Lung (tissue), 12 donors: ENCODE results near the gene CALHM5. TPM values are rescaled to one million over a fixed set of nuclear protein-coding genes. Genes with fewer than 3 reads are reported as not detected.

Experiments
- ATAC-seq: fragments of 200-7000 bp; cut with Tn5 transposase; one replicate; pipeline ENCODE4 v1.9.1; 2020; ENCODE audit warnings: moderate number of reproducible peaks; ENCODE audit not compliant: insufficient read depth, low FRiP score
- DNase-seq, 3 donors: peaks; one replicate each; pipeline ENCODE4 v3.0.0-alpha.2; 2013 to 2017
- H3K27ac ChIP-seq, 2 donors: one replicate each; pipeline ENCODE4 v1.5.1; 2013; ENCODE audit warnings: mild to moderate bottlenecking in 2 of 2, moderate library complexity in 2 of 2, control low read depth in 1 of 2, inconsistent platforms in 1 of 2, low read depth in 1 of 2, low read length in 1 of 2
- H3K27me3 ChIP-seq, 3 donors: one replicate each; pipeline ENCODE4 v1.5.1; 2013; ENCODE audit warnings: low read length in 2 of 3; ENCODE audit not compliant: control insufficient read depth in 3 of 3, insufficient read depth in 3 of 3
- H3K36me3 ChIP-seq, 4 donors: one replicate each; pipeline ENCODE4 v1.5.1; 2013; ENCODE audit warnings: low read length in 4 of 4, mild to moderate bottlenecking in 1 of 4, moderate library complexity in 1 of 4; ENCODE audit not compliant: control insufficient read depth in 4 of 4, insufficient read depth in 4 of 4
- H3K4me1 ChIP-seq, 5 donors: one replicate each; pipeline ENCODE4 v1.5.1; 2013; ENCODE audit warnings: low read length in 5 of 5, mild to moderate bottlenecking in 2 of 5, moderate library complexity in 1 of 5; ENCODE audit not compliant: control insufficient read depth in 5 of 5, insufficient read depth in 5 of 5
- H3K4me3 ChIP-seq: one replicate; pipeline ENCODE4 v1.5.1; 2013; ENCODE audit warnings: mild to moderate bottlenecking, control low read depth, moderate library complexity
- H3K9ac ChIP-seq, 2 donors: one replicate each; pipeline ENCODE4 v1.5.1; 2013; ENCODE audit warnings: low read length in 2 of 2, control low read depth in 1 of 2; ENCODE audit not compliant: insufficient read depth in 1 of 2
- H3K9me3 ChIP-seq, 4 donors: one replicate each; pipeline ENCODE4 v1.5.1; 2013; ENCODE audit warnings: low read length in 3 of 4, mild to moderate bottlenecking in 1 of 4, moderate library complexity in 1 of 4; ENCODE audit not compliant: control insufficient read depth in 4 of 4, insufficient read depth in 3 of 4
- WGBS, 2 donors: extraction: QIAGEN DNeasy Blood & Tissue Kit; methylation state at CpG; one replicate each; pipeline ENCODE4 v1.1.7; 2013; 5-methylcytosine and 5-hydroxymethylcytosine counted together
- polyA plus RNA-seq, 2 donors: library from polyadenylated mRNA; stranded (reverse); fragments of 200-250 nt; gene quantifications; one replicate each; pipeline ENCODE4 v1.2.1, GENCODE V29; 2013
- total RNA-seq, 2 donors: library from RNA; depleted of rRNA in 1 of 2; stranded (reverse); fragments of >200 nt in 1 of 2; gene quantifications; one replicate each; pipeline ENCODE4 v1.2.1, GENCODE V29; 2014 to 2021
- TF ChIP-seq, protein P1 (sequence below): IDR thresholded peaks from 2 replicates; pipeline ENCODE4 v1.5.1; 2012; ENCODE audit warnings: mild to moderate bottlenecking; ENCODE audit errors: control extremely low read depth, extremely low read depth
- donor health status: control.
- donor health status: control.
- donor health status: Bipolar disorder and iron deficiency.
- donor health status: healthy.
- donor health status: DM: yes; HTN: yes; CAD: no.

The CALHM5 gene
- total and polyA plus RNA-seq, 4 donors = 0.41 to 3.0 (median 1.0) TPM

DNA sequence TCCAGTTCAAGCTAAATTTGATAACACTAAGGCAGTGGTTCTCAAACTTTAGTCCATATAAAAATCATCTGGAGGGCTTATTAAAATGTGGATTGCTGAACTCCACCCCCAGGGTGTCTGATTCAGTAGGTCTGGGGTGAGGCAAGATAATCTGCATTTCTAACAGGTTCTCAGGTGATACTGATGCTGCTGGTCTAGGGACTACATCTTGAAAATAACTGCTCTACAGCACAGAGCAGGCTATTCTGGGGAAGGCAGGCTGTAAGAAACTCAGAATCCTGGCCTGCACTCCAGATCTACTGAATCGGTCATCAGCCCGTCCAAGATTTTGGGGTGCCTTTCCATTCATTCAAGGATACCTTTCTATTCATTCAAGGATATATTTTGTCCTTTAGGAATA, 11.5 kb downstream of the CALHM5 start:
- no peak overlapping the region for H3K27ac ChIP-seq
- TF ChIP-seq, protein P1, sequence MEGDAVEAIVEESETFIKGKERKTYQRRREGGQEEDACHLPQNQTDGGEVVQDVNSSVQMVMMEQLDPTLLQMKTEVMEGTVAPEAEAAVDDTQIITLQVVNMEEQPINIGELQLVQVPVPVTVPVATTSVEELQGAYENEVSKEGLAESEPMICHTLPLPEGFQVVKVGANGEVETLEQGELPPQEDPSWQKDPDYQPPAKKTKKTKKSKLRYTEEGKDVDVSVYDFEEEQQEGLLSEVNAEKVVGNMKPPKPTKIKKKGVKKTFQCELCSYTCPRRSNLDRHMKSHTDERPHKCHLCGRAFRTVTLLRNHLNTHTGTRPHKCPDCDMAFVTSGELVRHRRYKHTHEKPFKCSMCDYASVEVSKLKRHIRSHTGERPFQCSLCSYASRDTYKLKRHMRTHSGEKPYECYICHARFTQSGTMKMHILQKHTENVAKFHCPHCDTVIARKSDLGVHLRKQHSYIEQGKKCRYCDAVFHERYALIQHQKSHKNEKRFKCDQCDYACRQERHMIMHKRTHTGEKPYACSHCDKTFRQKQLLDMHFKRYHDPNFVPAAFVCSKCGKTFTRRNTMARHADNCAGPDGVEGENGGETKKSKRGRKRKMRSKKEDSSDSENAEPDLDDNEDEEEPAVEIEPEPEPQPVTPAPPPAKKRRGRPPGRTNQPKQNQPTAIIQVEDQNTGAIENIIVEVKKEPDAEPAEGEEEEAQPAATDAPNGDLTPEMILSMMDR = no peak
- H3K27me3 ChIP-seq = no peaks in the 10 kb centered on the region
- WGBS, 2 donors = 91 to 97% methylated on average over 2 of the region's 2 CpGs
- no peaks in the 10 kb centered on the region for H3K9me3 ChIP-seq
- peaks cover 0 to 4% (median 0%) of the 10 kb centered on the region in 5 donors for H3K4me1 ChIP-seq
- DNase-seq (no peak), ATAC-seq (no peak)
- no peak overlapping the region for H3K9ac ChIP-seq
- H3K36me3 ChIP-seq = no peaks in the 10 kb centered on the region
- no peak overlapping the region for H3K4me3 ChIP-seq

DNA sequence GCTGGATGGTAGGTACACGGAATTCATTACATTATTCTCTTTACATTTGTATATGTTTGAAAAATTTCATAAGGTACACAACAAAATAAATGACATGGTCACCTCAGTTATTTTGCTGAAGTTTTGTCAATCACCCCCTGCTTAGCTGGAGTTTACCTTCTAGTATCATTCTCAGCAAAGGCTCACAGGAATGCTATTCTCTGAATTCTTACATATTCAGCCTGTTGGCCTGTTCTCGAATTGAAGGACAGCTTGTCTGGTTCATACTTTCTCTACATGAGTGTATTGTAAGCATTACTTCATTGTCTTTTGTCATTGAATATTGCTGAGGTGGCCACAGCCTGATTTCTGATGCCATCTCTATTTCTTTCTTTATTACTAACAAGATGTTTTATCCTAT, 12.8 kb downstream of the CALHM5 start:
- Histone ChIP-seq H3K4me1 (peaks cover under 1 to 5% (median 4%) of the 10 kb centered on the region in 5 donors), H3K9ac (no peak overlapping the region), H3K36me3 (no peaks in the 10 kb centered on the region), H3K4me3 (no peak overlapping the region), H3K27me3 (no peaks in the 10 kb centered on the region), H3K9me3 (no peaks in the 10 kb centered on the region), H3K27ac (no peak overlapping the region)
- DNase-seq (no peak), ATAC-seq (no peak)
- WGBS, 2 donors = 87 to 95% methylated on average over 2 of the region's 2 CpGs
- TF ChIP-seq, protein P1 = no peak

DNA sequence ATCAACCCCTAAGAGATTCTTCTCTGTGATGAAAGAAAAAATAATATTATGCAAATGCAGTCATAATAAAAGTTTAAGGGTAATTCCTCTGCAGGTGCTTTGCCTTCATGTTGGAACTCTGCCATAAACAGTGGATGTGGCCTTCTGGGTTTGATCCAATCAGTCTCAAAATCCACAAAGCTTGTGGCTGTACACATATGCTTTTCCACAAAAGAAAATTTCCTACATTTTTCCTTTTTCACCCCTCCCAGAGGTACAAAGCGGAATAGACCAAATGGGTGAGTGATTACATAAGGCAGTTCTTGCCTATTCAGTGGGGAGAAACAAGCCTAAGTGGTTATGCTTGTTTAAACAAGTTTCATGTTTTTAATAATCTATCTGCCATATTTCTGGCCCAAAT, 16.7 kb downstream of the CALHM5 start:
- no peaks in the 10 kb centered on the region for H3K9me3 ChIP-seq
- H3K27me3 ChIP-seq = no peaks in the 10 kb centered on the region
- no peaks in the 10 kb centered on the region for H3K36me3 ChIP-seq
- no peak overlapping the region for H3K9ac ChIP-seq
- TF ChIP-seq, protein P1 = no peak
- H3K4me3 ChIP-seq = no peak overlapping the region
- WGBS, 2 donors = 84 to 85% methylated on average over 1 of the region's 1 CpG
- peaks cover 0 to 19% (median 7%) of the 10 kb centered on the region in 5 donors for H3K4me1 ChIP-seq
- DNase-seq (peak in 1 of 3 donors; percentile 34), ATAC-seq (no peak)
- H3K27ac ChIP-seq = no peak overlapping the region

DNA sequence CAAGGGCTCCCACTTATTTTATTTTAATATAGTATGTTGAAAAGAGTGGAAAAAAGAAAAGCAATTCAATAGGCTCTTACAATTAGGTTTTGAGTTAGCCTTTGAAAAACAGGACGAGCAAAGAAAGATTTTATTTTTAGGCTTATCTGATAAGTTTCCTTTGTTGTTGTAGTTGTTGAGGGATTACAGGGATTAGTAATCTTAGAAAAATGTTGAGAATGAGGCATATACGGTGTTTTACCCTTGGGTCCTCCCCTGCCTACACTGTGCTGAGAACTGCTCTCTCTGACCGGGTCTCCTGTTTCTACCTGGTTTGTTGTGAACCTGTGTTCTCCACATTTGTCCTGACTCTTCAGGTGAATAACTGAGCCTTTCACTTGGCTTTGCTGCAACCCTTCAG, 17.3 kb downstream of the CALHM5 start:
- H3K4me1 ChIP-seq = peaks cover 0 to 19% (median 7%) of the 10 kb centered on the region in 5 donors
- no peaks in the 10 kb centered on the region for H3K36me3 ChIP-seq
- H3K9me3 ChIP-seq = no peaks in the 10 kb centered on the region
- no peak for ATAC-seq
- H3K4me3 ChIP-seq = no peak overlapping the region
- no peak overlapping the region for H3K9ac ChIP-seq
- no peaks in the 10 kb centered on the region for H3K27me3 ChIP-seq
- 48 to 56% methylated on average over 3 of the region's 3 CpGs for WGBS, 2 donors
- TF ChIP-seq, protein P1 = no peak
- no peak overlapping the region for H3K27ac ChIP-seq
- no peak for DNase-seq
